Neural progenitor cell (in vitro differentiated cells): ENCODE measurements around the gene CLCN6. TPM values are rescaled to one million over a fixed set of nuclear protein-coding genes. Genes with fewer than 3 reads are reported as not detected.

Experiments
- DNase-seq: peaks from one replicate; pipeline ENCODE4 v3.0.0-alpha.2; 2016; ENCODE audit warnings: low spot score
- H2AFZ ChIP-seq: fragments of 200-600 bp; sonication (generic); replicated peaks from 2 replicates; pipeline ENCODE4 v1.6.1; 2016; ENCODE audit warnings: antibody characterized with exemption
- H3F3A ChIP-seq: fragments of 200-600 bp; sonication (generic); 2 replicates; pipeline ENCODE4 v1.6.1; 2016; ENCODE audit warnings: antibody characterized with exemption, low read depth
- H3K27ac ChIP-seq: fragments of 200-600 bp; sonication (generic); 2 replicates; pipeline ENCODE4 v1.5.1; 2016; ENCODE audit warnings: mild to moderate bottlenecking
- H3K27me3 ChIP-seq: fragments of 200-600 bp; sonication (generic); 2 replicates; pipeline ENCODE4 v1.6.1; 2016; ENCODE audit warnings: mild to moderate bottlenecking, moderate library complexity
- H3K36me3 ChIP-seq: fragments of 200-600 bp; sonication (generic); 2 replicates; pipeline ENCODE4 v1.5.1; 2016
- H3K4me1 ChIP-seq: fragments of 200-600 bp; sonication (generic); 2 replicates; pipeline ENCODE4 v1.6.1; 2016; ENCODE audit warnings: mixed run types
- H3K4me2 ChIP-seq: fragments of 200-600 bp; sonication (generic); 2 replicates; pipeline ENCODE4 v1.6.1; 2016
- H3K4me3 ChIP-seq: fragments of 200-600 bp; sonication (generic); 2 replicates; pipeline ENCODE4 v1.5.1; 2016
- H3K79me2 ChIP-seq: fragments of 200-600 bp; sonication (generic); 2 replicates; pipeline ENCODE4 v1.6.1; 2016; ENCODE audit warnings: low read depth
- H3K9ac ChIP-seq: fragments of 200-600 bp; sonication (generic); 2 replicates; pipeline ENCODE4 v1.6.1; 2016
- H3K9me3 ChIP-seq: fragments of 200-600 bp; sonication (generic); 2 replicates; pipeline ENCODE4 v1.5.1; 2016; ENCODE audit warnings: low read depth
- H4K20me1 ChIP-seq: fragments of 200-600 bp; sonication (generic); 2 replicates; pipeline ENCODE4 v1.6.1; 2016; ENCODE audit warnings: low read depth
- H3K27ac Mint-ChIP-seq: 3 replicates; pipeline ENCODE4 v1.8.0; 2021; ENCODE audit warnings: mixed read lengths
- H3K27me3 Mint-ChIP-seq: 2 replicates; pipeline ENCODE4 v1.8.0; 2022; ENCODE audit warnings: low read depth, mild to moderate bottlenecking, inconsistent platforms, moderate library complexity, mixed read lengths; ENCODE audit not compliant: insufficient read depth
- H3K36me3 Mint-ChIP-seq: 3 replicates; pipeline ENCODE4 v1.8.0; 2021; ENCODE audit warnings: mixed read lengths
- H3K4me1 Mint-ChIP-seq: 3 replicates; pipeline ENCODE4 v1.8.0; 2021; ENCODE audit warnings: mixed read lengths
- H3K4me3 Mint-ChIP-seq: 3 replicates; pipeline ENCODE4 v1.8.0; 2021; ENCODE audit warnings: mild to moderate bottlenecking, moderate library complexity, mixed read lengths
- H3K9me3 Mint-ChIP-seq: 3 replicates; pipeline ENCODE4 v1.8.0; 2020; ENCODE audit warnings: mixed read lengths
- CTCF ChIP-seq: fragments of 200-600 bp; sonication (generic); IDR thresholded peaks from 2 replicates; pipeline ENCODE4 v1.5.1; 2017; ENCODE audit warnings: antibody characterized with exemption, mild to moderate bottlenecking
- EZH2 ChIP-seq: fragments of 200-600 bp; sonication (generic); IDR thresholded peaks from 2 replicates; pipeline ENCODE4 v1.6.1; 2017; ENCODE audit warnings: antibody characterized with exemption, mild to moderate bottlenecking, moderate library complexity
- EZH2phosphoT487 ChIP-seq: fragments of 200-600 bp; sonication (generic); IDR thresholded peaks from 2 replicates; pipeline ENCODE4 v1.6.1; 2017; ENCODE audit warnings: antibody characterized with exemption
- total RNA-seq: library from RNA; depleted of rRNA; stranded (reverse); fragments of >200 nt; gene quantifications from 2 replicates; pipeline ENCODE4 v1.2.3, GENCODE V29; 2015; ENCODE audit warnings: low replicate concordance

Gene CLCN6
- total RNA-seq, 1 donor from 2014 or later: 10.3 TPM

GRCh38 chr1:11887666-11888007, 81.6 kb downstream of the CLCN6 start:
- Mint-ChIP-seq H3K4me3 (no peak overlapping the region), H3K27me3 (no peaks in the 10 kb centered on the region), H3K36me3 (no peaks in the 10 kb centered on the region), H3K4me1 (peaks cover 5% of the 10 kb centered on the region), H3K9me3 (no peaks in the 10 kb centered on the region), H3K27ac (no peak overlapping the region)
- H3K9ac ChIP-seq: no peak overlapping the region
- H3K9me3 ChIP-seq: no peaks in the 10 kb centered on the region
- no peaks in the 10 kb centered on the region for H3K79me2 ChIP-seq
- no peak for TF ChIP-seq CTCF
- no peak for TF ChIP-seq EZH2
- TF ChIP-seq EZH2phosphoT487: no peak
- no peaks in the 10 kb centered on the region for H3F3A ChIP-seq
- H2AFZ ChIP-seq: no peak overlapping the region
- no peaks in the 10 kb centered on the region for H3K4me1 ChIP-seq
- no peaks in the 10 kb centered on the region for H3K36me3 ChIP-seq
- H3K4me3 ChIP-seq: no peak overlapping the region
- DNase-seq: no peak
- no peak overlapping the region for H3K4me2 ChIP-seq
- H4K20me1 ChIP-seq: no peaks in the 10 kb centered on the region
- H3K27ac ChIP-seq: no peak overlapping the region
- H3K27me3 ChIP-seq: no peaks in the 10 kb centered on the region

- H3K4me3 ChIP-seq: no peak overlapping the region
- Mint-ChIP-seq H3K9me3 (no peaks in the 10 kb centered on the region), H3K36me3 (no peaks in the 10 kb centered on the region), H3K4me1 (peaks cover under 1% of the 10 kb centered on the region), H3K27ac (no peak overlapping the region), H3K27me3 (no peaks in the 10 kb centered on the region), H3K4me3 (no peak overlapping the region)
- no peaks in the 10 kb centered on the region for H3K9me3 ChIP-seq
- H3K27ac ChIP-seq: no peak overlapping the region
- DNase-seq: no peak
- H2AFZ ChIP-seq: no peak overlapping the region
- no peaks in the 10 kb centered on the region for H3F3A ChIP-seq
- H3K27me3 ChIP-seq: no peaks in the 10 kb centered on the region
- H3K9ac ChIP-seq: no peak overlapping the region
- no peaks in the 10 kb centered on the region for H3K79me2 ChIP-seq
- H3K36me3 ChIP-seq: no peaks in the 10 kb centered on the region
- no peaks in the 10 kb centered on the region for H4K20me1 ChIP-seq
- TF ChIP-seq EZH2 (no peak), CTCF (no peak), EZH2phosphoT487 (no peak)
- H3K4me1 ChIP-seq: no peaks in the 10 kb centered on the region
- H3K4me2 ChIP-seq: no peak overlapping the region
Measured at GRCh38 chr1:11888206-11888876, 82.3 kb downstream of the CLCN6 start.

- DNase-seq: no peak
- no peaks in the 10 kb centered on the region for H3K27me3 Mint-ChIP-seq
- Histone ChIP-seq H2AFZ (no peak overlapping the region), H3K27me3 (no peaks in the 10 kb centered on the region), H3K27ac (no peak overlapping the region), H4K20me1 (no peaks in the 10 kb centered on the region), H3K4me3 (no peak overlapping the region), H3K36me3 (no peaks in the 10 kb centered on the region), H3K4me2 (no peak overlapping the region), H3K9ac (no peak overlapping the region), H3K9me3 (no peaks in the 10 kb centered on the region), H3K4me1 (no peaks in the 10 kb centered on the region), H3K79me2 (no peaks in the 10 kb centered on the region), H3F3A (no peaks in the 10 kb centered on the region)
- H3K27ac Mint-ChIP-seq: no peak overlapping the region
- TF ChIP-seq EZH2 (no peak), CTCF (no peak), EZH2phosphoT487 (no peak)
- no peak overlapping the region for H3K4me3 Mint-ChIP-seq
- H3K4me1 Mint-ChIP-seq: no peaks in the 10 kb centered on the region
- H3K9me3 Mint-ChIP-seq: no peaks in the 10 kb centered on the region
- H3K36me3 Mint-ChIP-seq: no peaks in the 10 kb centered on the region
Measured at GRCh38 chr1:11888877-11889208, 82.9 kb downstream of the CLCN6 start.
